Measurements from ENCODE around the gene AMOTL2.

The AMOTL2 gene

GRCh38 chr3:134378818-134379217 is 4.6 kb upstream of the AMOTL2 start:
- no peak for DNase-seq (ENCODE audit: low read depth)

DNA sequence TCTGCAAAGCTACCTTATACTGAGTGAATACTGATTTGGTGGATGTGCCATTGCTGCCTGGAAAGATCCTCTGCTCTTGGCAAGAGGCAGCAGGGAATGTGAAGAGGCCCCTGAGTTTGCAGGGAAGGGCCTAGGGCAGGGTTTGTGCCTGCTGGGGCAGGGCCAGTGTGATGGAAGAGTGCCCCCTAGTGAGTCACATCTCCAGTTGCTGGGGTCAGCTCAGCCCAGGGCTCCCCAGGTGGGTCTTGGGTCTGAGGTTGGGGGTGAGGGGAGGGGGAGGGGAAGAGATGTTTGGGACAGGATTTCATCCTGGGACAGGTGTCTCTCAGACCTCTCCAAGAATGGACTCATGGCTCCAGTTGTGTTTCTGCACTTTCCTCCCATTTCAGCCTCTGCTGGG is 4.1 kb upstream of the AMOTL2 start:
- no peak for DNase-seq (ENCODE audit: low read depth)

DNA sequence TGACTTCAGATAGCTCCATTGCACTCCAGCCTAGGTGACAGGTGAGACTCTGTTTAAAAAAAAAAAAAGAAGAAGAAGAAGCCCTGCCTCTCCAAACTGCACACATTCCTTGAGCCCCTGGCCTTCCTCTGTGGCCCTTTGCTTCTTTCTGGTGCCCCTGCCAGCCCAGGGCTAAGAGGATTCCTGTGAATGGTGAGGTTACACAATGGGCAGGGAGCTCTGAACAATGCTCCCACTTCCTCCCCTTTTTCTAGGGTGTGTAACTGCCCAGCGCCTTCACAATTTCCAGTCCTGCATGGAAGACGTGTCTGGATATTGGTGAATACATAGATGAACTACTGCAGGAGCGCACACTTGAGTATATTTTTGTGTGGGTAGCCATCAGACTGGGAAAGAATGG is 3.6 kb upstream of the AMOTL2 start:
- no peak for DNase-seq (ENCODE audit: low read depth)

- no peak for DNase-seq (ENCODE audit: low read depth)
These were observed 2.7 kb upstream of the AMOTL2 start for GRCh38 chr3:134376786-134377426.

DNA sequence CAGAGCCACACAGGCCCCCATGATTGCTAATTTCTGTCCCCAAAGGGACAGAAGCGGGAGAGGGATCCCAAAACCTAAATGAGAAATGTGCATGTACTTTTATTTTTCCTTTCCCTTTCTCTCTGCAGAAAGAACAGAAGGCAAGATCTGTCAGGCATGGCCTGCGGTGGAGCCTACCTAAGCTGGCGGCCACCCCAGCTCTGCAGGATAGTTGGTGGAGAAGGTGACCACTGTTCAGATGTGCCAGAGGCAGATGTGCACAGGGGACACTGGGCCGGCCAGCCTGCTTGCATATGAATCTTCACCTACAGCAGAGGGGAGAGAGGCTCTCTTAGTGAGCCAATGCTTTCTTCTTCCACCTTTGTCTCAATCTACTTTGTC is 2.1 kb upstream of the AMOTL2 start:
- DNase-seq (ENCODE audit: low read depth), result no peak

GRCh38 chr3:134375582-134376384 is 1.5 kb upstream of the AMOTL2 start:
- no peak for DNase-seq (ENCODE audit: low read depth)

GRCh38 chr3:134374791-134375581 is 739 bp upstream of the AMOTL2 start:
- no peak for DNase-seq (ENCODE audit: low read depth)

DNA sequence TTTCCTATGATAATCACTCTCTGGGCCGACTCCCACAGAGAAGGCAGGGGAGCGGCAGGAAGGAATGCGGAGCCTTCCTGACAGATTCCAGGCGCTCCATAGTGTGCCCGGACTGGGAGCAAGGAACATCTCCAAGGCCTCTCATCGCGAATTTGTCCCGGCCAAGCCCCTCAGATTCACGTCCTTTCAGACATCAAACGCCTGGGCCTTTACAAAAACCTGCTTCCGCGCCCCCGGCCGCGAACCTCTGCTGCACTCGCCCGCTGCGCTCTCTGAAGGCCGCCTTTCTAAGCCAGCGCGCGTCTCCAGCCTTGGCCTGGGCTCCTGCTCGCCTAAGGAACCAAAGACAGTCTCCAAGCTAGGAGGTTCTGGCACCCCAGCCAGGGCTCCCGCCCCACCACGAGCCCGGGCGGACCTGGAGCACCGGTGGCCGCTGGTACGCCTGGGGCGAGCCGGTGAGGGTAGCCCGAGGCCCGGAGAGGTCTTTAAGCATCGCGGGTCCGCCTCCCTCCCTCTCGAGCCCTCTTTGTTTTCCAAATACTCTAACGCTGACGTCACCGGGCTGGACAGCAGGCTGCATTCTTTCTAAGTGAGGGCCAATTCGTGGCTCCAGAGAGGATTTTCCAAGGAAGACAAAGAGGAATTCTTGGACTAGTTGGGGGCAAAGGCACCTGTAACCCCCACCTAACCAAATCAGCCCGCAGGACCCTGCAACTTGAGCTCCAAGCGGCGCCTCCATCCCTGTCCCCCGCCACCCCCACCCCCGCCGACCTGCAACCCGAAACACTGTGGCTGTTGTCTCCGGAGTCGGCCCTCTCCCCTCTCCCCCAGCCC is 759 bp downstream of the AMOTL2 start:
- no peak for DNase-seq (ENCODE audit: low read depth)

- DNase-seq (ENCODE audit: low read depth), result no peak
These were observed 1.6 kb downstream of the AMOTL2 start for GRCh38 chr3:134372396-134373270.

DNA sequence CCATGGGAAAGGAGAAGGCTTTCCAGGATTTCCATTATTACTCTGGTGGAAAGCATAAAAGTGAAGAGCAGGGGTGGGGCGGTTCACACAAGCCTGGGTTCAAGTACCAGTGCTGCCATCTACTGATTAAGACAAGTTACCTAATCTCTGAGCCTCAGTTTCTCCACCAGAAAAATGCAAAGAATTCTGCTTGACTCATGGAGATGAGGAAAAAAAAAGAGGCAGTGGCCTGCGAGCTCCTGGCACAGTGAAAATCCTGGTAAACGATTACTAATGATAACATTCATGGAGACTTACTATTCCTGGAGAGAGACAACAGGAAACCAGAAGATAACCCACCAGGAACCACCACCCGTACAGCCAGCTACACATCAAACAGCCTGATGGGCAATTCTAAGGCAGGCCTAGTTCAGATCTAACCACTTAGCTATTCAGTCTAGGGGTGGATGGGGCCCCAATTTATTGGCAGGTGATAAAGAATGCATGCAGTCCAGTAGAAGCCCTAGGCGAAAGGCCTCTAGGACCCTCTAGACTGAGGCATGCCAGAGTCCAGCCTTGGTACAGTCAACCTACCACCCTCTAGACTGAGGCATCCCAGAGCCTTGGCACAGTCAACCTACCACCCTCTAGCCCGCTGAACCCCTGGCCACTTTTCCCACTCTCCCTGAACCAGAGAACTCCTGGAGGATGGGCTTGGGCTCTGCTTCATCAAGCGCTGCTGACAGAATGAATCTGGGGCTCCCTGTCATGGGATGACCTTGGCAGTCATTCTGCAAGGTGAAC is 2.5 kb downstream of the AMOTL2 start:
- no peak for DNase-seq (ENCODE audit: low read depth)

GRCh38 chr3:134370611-134371531 is 3.4 kb downstream of the AMOTL2 start:
- no peak for DNase-seq (ENCODE audit: low read depth)

- DNase-seq (ENCODE audit: low read depth), result no peak
These were observed 4.2 kb downstream of the AMOTL2 start for GRCh38 chr3:134369861-134370596.

DNA sequence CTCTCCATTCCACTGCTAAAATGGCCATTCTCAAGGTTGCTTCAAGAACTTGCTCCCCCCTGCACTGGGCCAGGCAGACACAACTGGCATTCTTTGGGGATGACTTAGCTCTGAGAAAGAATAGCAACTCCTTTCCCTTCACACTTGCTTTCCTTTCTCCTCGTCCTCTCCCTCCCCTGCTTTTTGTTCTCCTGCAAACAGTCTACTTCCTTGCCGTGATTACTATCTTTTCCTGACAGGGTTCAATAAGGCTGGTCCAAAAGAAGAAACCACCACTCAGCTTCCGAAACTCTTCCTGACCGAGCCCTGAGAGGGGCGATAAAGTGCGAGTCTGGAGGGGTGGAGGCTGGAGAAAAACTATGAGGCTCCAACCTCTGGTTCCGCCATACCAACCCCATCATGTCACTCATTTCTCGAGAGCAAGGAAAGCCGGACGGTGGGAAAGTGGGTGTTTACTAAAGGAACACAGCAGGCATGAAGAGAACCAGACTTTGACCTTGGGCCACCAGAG is 5.0 kb downstream of the AMOTL2 start:
- DNase-seq (ENCODE audit: low read depth), result no peak

- DNase-seq (ENCODE audit: low read depth), result no peak
These were observed 5.5 kb downstream of the AMOTL2 start for GRCh38 chr3:134368751-134369105.

DNA sequence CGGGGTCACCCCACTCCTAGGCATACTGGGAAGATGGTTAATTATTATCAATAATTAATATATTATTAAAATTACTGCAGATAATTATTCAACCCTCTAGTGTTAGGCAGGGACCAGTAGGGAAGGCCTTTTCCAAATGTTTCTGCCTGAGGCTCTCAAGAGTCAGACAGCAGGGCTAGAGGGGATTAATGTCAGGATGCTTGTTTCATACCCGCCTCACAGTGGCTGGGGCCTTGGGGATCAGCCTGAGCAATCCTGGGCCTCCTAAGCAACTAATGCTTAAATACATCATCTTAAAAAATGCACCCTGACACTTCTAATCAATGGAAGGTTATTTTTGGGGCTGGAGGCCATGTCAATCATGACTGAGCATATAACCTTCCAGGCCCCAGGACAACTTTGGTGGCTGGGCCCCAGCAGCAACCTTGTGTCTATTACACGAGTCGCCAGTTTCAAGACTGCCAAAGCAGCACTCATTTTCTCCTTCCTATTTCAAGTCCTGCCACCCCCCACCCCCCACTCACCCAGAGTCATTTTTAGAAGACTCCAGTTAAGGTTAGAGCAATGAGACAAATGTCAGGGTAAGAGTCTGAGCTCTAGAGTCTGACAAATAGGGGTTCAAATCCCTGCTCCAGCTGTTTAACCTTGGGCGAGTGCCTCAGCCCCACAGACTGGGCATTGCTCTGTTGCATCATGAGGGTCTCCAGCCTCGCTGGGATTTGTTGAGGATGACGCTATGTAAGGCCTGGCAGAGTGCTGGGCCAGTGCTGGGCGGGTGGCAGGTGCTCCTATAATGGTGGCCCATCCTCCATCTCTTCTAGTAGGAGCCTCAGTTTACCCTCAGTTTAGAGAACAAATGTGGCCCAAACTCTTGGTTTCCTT is 6.1 kb downstream of the AMOTL2 start:
- DNase-seq (ENCODE audit: low read depth), result no peak

DNA sequence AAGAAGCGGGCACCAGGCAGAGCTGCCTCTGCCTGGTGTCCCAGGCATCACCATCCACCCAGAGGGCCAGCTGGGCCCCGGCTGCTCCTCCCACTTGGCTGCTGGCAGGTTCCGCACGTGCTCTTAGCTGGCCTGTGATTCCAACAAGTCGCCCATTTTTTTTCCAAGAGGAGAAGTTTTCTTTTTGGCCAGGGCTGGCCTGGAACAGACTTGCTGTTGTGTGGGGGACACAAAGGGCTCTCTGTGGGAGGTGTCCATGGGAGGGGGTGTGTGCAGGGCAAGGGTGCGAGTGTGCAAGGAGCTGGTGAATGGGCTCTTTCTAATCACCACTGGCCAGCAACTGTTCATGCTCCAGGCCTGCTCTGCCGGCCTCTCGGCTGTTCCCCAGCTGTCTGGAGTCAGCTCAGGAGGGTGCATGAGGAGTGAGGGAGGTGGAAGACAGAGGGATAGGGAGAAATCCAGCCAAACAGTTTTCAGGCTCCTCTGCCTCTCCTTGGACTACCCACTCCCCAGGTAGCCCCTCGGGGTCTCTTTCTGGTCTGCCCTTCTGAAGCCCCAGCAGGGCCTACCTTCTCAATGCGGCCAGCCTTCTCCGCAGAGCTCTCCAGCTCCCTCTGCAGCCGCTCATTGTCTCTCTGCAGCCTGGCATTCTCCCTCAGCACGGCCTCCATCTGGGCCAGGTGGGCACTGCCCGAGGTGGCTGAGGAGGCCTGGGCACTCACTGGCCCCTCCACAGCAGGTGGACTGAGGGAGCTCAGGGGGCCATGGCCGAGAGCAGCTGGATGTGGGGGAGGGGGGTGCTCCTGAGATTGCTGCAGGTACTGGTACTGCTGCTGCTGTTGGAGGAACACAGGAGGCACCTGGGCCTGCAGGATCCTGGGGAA is 7.1 kb downstream of the AMOTL2 start:
- no peak for DNase-seq (ENCODE audit: low read depth)

Measured in activated T-cell treated with anti-CD3 and anti-CD28 coated beads for 24 hours (primary cell).